Measurements from ENCODE around the gene PGS1.

The PGS1 gene

DNA sequence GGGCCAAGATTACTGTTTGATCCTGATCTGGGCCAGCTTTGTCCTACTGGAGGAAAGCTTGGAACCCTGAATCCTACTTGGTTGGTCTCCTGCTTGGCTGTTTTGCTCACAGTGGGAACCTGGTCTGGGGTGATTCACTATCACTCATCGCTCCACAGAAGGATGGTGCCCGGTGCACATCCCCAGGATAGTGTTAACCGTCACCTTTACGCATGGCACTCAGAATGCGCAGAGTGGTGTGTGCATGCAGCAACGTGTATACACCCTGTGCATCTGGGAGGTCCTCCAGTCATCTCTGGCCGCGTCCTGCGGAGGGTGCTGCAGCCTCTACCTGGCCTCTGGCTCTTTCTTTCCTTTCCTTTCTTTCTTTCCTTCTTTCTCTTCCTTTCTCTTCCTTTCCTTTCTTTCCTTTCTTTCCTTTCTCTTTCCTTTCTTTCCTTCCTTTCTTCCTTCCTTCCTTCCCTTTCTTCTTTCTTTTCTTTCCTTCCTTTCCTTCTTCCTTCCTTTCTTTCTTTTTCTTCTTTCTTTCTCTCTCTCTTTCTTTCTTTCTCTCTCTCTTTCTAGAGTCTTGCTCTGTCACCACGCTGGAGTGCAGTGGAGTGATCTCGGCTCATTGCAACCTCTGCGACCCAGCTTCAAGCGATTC is 31.7 kb upstream of the PGS1 start:
- no peak for DNase-seq

DNA sequence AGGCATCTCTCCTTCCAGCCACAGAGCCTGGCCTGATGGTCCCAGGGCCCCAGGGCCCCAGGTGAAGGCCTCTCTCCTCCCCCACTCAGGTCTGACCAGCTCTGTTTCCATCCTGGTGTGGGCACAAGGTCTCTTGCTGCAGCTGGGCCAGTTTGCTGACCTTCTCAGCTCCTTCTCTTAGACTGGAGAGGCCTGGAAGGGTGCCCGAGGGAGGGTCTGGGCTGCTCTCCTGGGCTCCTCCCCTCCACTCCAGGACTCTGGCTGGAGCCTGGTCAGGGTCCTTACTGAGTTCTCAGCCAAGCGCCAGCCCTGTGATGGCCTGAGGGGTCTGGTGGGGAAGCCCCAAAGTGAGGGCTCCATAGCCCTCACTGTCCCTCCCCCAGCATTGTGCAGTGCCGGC is 31.0 kb upstream of the PGS1 start:
- no peak for DNase-seq

DNA sequence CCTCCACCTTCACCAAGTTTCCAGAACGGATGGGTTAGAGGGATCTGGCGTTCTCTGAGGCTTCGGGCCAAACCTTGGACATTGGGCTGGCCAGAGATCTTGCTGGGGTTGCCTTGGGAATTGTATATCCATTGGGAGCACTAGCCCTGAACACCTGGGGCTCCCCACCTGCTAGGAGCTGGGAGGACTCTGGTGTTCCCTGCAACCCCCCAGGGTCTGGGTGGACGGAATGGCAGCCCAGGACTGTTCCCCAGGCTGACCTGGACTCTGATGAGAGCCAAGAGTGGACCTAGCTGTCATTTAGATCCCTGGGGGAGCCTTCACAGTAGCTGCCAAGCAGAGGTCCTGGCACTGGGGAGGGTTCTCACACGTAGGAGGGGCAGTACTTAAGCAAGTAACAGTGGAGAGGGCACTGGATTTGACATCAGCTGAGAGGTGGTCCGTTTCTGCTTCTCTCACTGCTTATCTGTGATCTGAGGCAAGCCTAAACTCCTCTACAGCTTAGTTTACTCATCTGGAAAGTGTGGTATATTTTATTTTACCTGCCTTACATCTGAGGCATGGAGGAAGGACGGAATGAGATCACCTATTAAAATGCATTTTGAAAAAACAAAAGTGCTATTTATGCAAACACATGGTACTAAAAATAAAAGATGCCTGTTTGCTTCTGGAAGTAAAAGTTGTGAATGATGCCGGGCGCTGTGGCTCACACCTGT is 30.2 kb upstream of the PGS1 start:
- DNase-seq, result no peak

DNA sequence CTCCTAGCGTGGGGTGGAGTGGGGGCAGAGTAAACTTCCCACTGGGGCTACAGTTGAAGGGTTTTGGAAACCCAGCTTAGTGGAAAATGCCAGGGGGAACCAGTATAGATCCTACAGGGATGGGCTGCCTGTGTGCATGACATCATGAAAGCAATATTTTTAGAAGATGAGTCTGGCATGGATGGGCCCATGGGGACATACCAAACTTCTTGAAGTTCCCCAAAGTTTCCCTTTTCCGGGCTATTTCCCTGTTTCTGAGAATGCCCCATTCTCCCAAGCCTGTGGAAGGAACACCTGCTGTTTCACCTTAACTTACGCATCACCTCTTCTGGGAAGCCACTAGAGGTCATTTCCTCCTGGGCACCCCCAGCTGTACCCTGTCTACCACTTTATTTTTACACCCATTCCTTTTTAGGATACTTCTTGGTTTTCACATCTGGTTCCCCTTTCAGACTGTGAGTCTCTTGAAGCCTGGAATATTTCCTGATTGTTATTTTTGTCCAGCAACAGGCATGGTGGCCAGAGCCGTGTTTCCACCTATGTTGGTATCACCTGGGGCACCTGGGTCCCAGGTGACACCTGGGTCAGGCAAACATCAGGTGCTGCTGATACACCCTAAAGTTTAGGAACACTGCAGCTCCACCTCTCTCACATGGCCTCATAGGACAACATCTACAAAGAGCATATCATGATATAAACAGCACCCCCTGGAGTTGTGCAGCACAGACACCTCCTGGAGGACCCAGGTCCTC is 28.4 kb upstream of the PGS1 start:
- no peak for DNase-seq

DNA sequence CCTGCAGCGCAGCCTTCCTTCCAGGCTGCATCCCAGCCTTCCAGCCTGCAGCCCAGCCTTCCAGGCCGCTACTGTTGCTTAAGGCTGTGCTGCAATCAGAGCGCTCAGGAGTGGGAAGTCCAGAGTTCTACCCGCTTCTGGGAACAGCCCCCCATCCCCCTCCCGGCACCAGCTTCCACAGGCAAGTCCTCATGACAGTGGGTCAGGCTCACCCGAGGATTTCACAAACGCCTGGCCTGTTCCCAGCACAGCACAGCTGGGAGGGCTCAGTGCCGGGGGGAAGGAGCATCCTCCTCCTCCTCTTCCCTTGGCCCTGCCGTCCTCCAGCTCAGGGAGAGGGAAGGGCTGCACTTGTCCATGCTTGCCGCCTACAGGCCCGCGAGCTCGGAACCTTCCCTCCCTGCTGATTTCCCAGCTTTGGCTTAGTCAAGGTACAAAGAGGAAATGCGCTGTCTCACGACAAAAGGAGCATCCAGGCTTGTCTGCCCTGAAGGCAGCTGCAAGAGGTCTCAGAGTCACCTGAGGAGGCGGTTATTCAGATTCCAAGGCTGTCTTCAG is 26.9 kb upstream of the PGS1 start:
- no peak for DNase-seq

DNA sequence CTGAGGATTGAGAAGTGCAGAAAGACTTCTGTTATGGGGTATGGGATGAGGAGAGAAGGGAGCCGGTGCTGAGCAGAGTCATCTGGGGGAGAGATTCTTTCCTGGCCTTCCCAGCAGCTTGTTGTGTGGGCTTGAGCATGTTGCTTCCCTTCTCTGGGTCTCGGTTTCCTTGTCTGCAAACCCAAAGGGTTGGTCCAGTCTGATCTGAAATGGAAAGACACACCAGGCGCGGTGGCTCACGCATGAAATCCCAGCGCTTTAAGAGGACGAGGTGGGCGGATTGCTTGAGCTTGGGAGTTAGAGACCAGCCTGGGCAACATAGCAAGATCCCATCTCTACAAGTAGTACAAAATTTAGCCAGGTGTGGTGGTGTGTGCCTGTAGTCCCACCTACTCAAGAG is 24.6 kb upstream of the PGS1 start:
- DNase-seq, result no peak

DNA sequence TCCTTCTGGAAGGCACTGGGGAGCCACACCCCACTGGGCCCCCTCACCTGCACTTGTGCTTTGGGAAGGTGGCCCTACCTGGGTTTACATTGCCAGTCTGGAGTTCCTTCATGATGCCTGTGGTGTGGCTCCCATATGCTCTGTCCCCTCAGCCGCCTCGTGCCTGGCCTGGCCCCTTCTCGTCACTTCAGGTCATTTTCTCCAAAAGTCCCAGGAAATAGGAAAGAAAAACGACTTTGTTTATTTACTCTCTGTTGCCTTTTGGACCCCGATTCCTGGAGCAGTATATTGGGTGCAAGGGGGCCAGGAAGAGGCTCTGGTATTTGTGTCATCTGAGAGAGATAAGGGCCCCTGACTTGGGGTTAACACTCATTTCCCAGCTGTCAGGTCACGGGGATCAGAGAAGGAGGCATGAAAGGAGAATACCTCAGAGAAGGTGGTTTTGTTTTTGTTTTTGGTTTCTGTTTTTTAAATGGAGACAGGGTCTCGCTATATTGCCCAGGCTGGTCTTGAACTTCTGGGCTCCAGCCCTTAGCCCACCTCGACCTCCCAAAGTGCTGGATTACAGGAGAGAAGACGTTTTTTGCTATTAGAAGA is 23.3 kb upstream of the PGS1 start:
- DNase-seq, result no peak

DNA sequence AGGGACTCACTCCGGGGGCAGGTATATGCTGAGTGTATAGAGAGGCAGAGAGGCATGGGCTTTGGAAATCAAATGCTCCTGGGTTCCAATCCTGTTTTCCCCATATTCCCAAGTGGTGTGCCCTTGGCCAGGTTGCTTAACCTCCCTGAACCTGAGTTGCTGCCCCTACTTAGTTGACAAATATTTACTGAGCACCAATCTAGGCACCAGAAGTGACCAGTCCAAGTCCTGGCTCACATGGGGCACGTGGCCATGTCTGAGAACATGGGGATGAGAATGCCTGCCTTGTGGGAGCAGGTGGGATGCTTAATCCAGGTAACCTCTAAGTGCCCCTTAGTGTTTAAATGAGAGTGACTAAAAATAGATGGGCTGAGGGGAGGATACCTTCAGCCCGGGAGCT is 22.7 kb upstream of the PGS1 start:
- no peak for DNase-seq

DNA sequence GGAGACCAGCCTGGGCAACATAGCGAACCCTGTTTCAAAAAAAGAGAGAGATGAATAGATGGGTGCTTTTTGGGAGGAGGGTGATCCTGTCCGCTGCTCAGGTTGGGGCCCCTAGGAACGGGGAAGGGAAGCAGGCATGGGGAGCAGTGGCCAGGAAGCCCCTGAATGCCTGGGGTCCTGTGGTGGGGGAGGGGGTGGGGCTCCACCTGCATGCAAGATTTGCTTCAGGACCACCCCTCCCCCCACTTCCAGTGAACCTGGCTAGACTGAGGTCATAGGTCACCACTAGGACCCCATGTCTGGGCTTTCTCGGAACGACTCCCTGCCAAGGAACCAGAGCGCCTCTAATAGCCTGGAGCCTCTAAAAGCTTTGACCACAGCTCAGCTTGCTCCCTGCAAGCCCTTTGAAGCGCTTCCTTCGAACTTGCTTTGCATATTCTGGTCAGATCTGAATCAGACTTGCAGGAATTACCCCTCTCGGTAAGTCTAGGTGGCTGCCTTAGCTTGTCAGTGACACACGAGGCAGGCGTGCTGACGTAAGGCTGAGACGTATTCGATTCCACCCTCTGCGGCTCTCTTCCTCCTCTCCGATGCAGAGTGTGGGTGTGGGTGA is 22.2 kb upstream of the PGS1 start:
- no peak for DNase-seq

DNA sequence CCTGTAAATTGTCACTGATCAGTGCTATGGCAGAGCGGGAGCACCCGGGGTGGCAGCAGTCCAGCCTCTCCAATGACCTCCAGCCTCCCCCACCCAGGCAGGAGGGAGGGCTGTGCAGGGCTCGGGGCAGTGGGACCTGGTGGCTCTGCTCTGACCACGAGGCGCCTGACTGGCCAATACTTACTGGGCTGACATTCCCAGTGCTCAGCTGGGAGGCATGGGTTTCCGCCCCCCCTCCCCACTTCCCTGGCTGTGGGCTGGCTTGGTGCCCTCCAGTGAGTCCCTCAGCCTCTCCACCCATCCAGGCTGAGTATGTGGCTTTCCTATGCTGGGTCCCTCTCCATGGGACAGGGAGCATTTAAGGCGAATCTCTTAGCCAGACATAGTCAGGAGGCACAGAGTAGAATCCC is 21.3 kb upstream of the PGS1 start:
- no peak for DNase-seq

DNA sequence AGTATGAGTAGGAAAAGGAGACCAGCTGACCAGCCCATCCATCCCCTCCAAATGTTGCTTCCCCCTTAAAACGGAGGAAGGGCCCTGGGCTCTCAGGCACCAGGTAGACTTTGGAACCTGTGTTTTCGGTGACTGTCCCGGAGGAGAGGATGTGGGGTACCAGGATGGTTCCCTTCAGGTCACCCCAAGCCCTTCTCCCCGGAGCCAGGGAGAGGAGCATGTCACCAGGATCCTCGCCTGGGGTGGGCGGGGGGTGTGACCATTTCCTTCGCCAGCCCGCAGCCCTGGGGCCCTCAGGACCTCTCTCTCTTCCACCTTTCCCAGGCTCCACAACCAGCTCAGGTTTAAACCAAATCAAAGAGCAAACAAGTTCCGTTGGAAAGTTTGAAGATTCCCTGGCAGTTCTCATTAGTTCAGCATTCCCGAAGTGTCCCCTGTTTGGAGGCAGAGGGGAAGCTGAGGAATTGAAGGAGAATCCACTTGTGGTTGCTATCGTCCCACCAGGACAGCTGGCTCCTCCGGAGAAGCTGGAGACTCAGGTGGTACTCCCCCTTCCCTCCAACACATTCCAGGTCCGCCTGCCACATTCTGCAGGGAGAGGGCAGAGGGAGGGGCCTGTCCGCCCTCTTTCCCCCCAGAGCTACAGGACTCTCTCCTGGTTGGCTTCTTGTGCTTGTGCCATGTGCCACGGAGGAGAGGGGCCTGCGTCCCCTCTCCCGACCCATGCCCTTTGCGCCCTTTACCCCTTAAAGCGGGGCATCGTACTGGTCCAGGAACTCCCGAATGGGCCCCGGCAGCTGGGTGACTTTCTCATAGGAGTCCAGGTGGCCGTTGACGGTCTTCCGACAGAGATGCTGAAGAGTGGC is 20.5 kb upstream of the PGS1 start:
- DNase-seq, result no peak

DNA sequence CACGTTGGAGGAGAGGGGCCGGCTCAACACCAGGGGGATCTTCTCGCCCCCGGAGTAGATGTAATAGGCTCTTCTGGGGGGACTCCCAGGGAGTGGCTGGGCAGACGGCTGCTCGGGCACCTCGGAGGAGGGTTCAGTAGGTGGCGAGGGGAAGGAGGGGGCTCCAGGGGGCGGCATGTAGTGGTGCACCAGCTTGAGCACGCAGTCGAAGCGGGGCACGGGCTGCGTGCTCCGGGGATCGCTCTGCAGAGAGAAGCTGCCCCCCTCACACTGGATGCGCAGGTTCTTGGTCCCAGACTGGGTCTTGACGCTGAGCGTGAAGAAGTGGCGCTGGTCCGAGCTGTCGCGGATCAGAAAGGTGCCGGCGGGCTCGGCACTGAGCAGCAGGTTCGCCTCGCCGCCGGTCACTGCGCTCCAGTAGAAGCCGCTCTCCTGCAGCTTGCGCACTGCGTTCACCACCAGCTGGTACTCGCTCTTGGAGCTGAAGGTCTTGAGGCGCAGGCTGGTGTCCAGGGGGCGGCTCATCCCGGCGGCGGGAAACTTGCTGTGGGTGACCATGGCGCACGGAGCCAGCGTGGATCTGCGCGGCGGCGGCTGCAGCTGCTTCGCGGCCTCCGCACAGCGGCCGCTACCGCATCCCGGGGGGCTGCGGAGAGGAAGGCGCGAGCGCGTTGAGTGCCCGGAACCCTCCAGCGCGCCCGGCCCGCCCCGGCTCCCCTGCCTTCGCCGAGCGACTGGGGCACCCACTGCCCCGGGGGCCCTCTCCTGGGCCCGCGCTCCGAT is 19.7 kb upstream of the PGS1 start:
- DNase-seq, result no peak

DNA sequence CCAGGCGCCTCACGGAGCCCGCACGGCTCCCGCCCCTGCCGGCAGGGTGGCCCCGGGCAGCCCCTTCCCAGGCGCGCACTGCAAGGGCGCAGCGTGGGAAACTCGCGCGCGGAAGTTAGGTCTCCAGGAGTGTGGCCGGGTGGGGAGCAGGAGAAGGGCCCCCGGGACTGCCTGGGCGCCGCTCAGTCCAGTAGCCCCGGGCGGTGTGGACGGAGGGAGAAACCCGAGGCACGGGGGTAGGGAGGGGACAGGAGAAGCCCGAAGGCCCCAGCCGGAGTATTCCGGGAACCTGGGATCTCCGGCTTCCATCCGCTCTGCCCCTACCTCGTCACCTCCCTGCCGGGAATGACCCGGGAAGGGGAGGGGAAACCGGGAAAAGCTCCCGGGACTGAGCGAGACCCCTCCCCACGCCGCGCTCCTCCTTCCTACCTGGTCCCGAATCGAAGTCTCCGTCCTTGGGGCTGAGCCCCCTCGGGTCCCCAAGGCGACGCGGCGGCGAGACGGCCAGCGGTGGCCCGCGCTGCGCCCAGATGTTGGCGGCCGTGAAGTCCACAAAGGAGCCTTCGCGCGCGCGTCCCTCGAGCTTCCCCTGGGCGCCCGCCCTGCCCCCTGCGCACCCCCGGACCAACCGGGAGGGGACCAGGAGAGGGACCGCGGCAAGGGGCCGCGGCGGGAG is 19.0 kb upstream of the PGS1 start:
- DNase-seq, result no peak

DNA sequence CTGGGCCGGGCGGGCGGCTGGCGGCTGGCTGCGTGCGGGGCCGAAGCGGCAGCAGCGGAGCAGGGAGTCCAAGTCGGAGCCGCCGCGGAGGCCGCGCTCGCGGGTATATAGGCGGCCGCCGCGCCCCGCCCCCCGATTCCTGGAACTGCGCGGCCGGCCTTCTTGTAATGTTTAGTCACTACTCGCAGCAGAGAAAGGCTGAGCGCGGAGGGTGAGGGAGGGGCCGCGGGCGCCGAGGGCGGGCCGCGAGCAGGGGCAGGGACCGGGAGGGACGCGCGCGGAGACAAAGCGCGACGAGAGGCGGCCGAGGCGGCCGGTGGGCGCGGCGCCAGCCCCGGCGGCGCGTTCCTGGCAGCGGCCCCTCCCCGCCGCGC is 18.5 kb upstream of the PGS1 start, which contains the start of gene SOCS3:
Gene SOCS3, minus strand, starts transcription at position 81 of the 374 bp plus-strand sequence. CDS start 982 bp downstream, outside the sequence.
- peak; percentile 40 for DNase-seq

DNA sequence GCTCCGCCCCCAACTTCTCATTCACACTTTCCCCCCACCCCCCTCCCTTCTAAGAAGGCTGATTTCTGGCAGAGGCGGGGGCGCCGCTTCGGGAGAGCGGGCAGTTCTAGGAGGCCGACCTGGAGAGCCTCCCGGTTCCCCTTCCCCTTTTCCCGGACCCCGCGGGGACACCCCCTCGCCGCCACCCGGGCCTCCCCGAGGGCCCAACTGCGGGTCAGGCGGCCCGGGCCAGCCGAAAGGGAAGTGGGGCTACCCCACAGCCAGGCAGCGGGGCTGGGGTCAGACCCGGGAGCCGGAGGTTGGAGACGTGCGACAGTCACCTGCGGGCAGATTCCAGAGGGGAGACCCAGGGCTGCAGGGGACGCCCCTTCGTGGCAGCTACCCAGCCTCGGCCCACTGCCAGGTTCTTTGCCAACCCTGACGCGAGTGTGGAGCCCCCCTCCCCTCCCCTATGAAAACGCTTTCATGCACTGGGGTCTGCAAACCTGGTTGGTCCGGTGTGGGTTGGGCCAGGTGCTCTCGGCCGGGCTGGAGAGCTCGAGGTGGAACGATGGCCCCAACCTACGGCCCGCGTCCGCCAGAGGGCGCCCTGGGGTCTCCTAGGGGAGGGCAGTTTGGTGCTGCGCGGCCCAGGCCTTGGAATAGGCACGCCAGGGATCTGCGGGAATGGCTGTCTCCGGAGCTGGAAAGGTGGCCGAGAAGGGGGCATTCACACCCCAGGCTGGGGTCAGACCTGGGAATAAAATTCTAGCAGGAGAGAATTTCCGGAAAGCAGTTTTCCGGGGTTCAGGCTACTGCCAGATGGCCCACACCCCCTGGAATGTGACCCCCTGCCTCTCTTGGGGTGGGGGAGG is 17.9 kb upstream of the PGS1 start:
- peak; percentile 60 for DNase-seq

DNA sequence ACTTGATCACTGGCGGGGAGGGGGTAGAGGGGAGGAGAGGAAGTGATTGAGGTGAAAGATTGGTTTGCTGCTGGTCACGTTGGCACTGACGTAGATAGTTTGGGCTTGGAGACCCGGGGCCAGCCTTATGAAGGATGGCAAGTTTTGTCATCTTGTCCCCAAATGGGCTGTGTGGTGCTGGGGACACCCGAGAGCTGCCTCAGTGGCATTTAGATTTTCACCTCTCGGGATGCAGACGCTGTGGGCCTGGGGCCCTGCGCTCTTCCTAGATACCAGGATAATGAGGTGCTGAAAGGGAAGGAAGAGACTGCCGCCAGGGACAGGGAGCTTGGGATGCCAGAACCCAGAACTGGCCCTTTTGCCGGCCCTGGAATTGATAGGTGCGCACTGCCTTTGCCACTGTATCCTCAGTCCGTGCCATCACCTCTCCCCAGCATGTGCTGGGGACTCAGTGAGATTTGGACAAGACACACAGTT is 17.2 kb upstream of the PGS1 start:
- DNase-seq, result no peak

DNA sequence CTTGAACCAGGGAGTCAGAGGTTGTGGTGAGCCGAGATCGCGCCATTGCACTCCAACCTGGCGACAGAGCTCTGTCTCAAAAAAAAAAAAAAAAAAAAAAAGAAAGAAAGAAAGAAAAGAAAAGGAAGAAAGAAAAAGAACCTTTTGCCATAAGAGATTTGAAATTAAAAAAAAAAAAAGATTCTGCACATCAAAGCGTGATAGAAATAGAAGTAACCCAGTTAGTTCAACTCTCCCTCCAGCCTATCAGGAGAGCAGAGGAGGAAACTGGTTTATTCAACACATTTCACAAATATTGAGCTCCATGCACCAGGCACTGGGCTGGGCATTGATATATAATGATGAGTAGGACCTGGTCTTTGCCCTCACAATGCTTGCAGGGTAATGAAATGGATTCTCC is 16.2 kb upstream of the PGS1 start:
- no peak for DNase-seq

DNA sequence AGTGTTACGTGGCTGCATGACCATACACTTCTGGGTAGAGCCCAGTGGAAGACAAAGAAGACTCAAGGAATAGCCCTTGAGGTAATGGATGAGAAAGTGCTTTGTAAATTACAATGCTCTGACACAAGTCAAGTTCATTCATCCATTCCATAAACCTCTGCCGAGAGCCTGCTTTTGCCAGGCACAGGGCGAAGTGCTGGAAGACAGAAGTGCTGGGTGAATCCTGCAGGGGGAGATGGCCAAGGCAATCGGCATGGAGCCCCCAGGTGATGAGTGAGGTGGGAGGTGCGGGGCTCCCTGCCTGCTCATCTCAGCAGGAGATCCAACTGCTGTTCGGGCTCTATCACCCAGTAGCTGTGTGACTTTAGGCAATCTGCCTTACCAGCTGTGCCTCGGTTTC is 15.8 kb upstream of the PGS1 start:
- no peak for DNase-seq
